Hepatocyte (in vitro differentiated cells): ENCODE results near the gene RHBDD3. TPM values are rescaled to one million over a fixed set of nuclear protein-coding genes. Genes with fewer than 3 reads are reported as not detected.
A peak's percentile ranks its signal among the peaks of the same experiment; 100 is the strongest.
"Not testable (repeated sequence)": the region's sequence is repeated elsewhere in the genome, so short reads cannot be mapped to it uniquely, and the experiment has no call there.

ENCODE experiments used
- DNase-seq: peaks from one replicate; pipeline ENCODE4 v3.0.0-alpha.2; 2016; ENCODE audit warnings: low spot score
- H2AFZ ChIP-seq: fragments of 200-600 bp; sonication (generic); 2 replicates; pipeline ENCODE4 v1.6.0; 2016; ENCODE audit warnings: antibody characterized with exemption, mild to moderate bottlenecking
- H3K27ac ChIP-seq: fragments of 200-600 bp; sonication (generic); 2 replicates; pipeline ENCODE4 v1.5.1; 2016; ENCODE audit warnings: mild to moderate bottlenecking
- H3K27me3 ChIP-seq: fragments of 200-600 bp; sonication (generic); 2 replicates; pipeline ENCODE4 v1.6.1; 2016
- H3K36me3 ChIP-seq: fragments of 200-600 bp; sonication (generic); replicated peaks from 2 replicates; pipeline ENCODE4 v1.5.1; 2016; ENCODE audit warnings: low read depth; ENCODE audit not compliant: insufficient read depth
- H3K4me1 ChIP-seq: fragments of 200-600 bp; sonication (generic); 2 replicates; pipeline ENCODE4 v1.5.1; 2016; ENCODE audit warnings: mild to moderate bottlenecking, moderate library complexity; ENCODE audit not compliant: insufficient read depth
- H3K4me2 ChIP-seq: fragments of 200-600 bp; sonication (generic); 2 replicates; pipeline ENCODE4 v1.6.0; 2016
- H3K4me3 ChIP-seq: fragments of 200-600 bp; sonication (generic); 2 replicates; pipeline ENCODE4 v1.5.1; 2016; ENCODE audit warnings: mild to moderate bottlenecking
- H3K79me2 ChIP-seq: fragments of 200-600 bp; sonication (generic); 2 replicates; pipeline ENCODE4 v1.6.0; 2017; ENCODE audit warnings: mild to moderate bottlenecking
- H3K9me2 ChIP-seq: fragments of 200-600 bp; sonication (generic); replicated peaks from 2 replicates; pipeline ENCODE4 v1.6.0; 2017; ENCODE audit warnings: mild to moderate bottlenecking; ENCODE audit not compliant: insufficient read depth
- H3K9me3 ChIP-seq: fragments of 200-600 bp; sonication (generic); 2 replicates; pipeline ENCODE4 v1.5.1; 2016; ENCODE audit warnings: low read depth, mild to moderate bottlenecking
- H4K20me1 ChIP-seq: fragments of 200-600 bp; sonication (generic); 2 replicates; pipeline ENCODE4 v1.6.0; 2016; ENCODE audit warnings: mild to moderate bottlenecking; ENCODE audit not compliant: insufficient read depth, poor library complexity, severe bottlenecking
- CTCF ChIP-seq: fragments of 200-600 bp; sonication (generic); IDR thresholded peaks from 2 replicates; pipeline ENCODE4 v1.5.1; 2016; ENCODE audit warnings: antibody characterized with exemption, mild to moderate bottlenecking; ENCODE audit not compliant: poor library complexity
- EZH2 ChIP-seq: fragments of 200-600 bp; sonication (generic); IDR thresholded peaks from 2 replicates; pipeline ENCODE4 v1.6.1; 2016; ENCODE audit warnings: antibody characterized with exemption, mild to moderate bottlenecking, borderline replicate concordance
- EZH2phosphoT487 ChIP-seq: fragments of 200-600 bp; sonication (generic); IDR thresholded peaks from one replicate; pipeline ENCODE4 v1.6.1; 2018; ENCODE audit warnings: antibody characterized with exemption, mild to moderate bottlenecking, low read depth, moderate library complexity; ENCODE audit not compliant: unreplicated experiment, severe bottlenecking
- WGBS: methylation state at CpG from one replicate; pipeline ENCODE4 v1.1.6; 2016; ENCODE audit warnings: low lambda C conversion rate; ENCODE audit errors: missing lambda C conversion rate; 5-methylcytosine and 5-hydroxymethylcytosine counted together
- polyA plus RNA-seq: library from polyadenylated mRNA; unstranded; fragments of >200 nt; fragmentation: Nextera tagmentation; extraction: Ambion mirVana; gene quantifications from 2 replicates; pipeline ENCODE4 v1.2.1, GENCODE V29; 2016
- total RNA-seq: library from RNA; depleted of rRNA; stranded (reverse); fragments of >200 nt; gene quantifications from 2 replicates; pipeline ENCODE4 v1.2.3, GENCODE V29; 2014

The RHBDD3 gene
- total and polyA plus RNA-seq, 2 experiments from 2014 or later = 27.2 to 46.7 TPM

- Histone ChIP-seq H3K9me3 (no peaks in the 10 kb centered on the region), H3K27me3 (no peaks in the 10 kb centered on the region), H3K4me3 (no peak overlapping the region), H3K4me2 (no peak overlapping the region), H3K79me2 (no peaks in the 10 kb centered on the region), H3K9me2 (no peaks in the 10 kb centered on the region), H3K27ac (no peak overlapping the region), H2AFZ (no peak overlapping the region), H3K4me1 (peaks cover 13% of the 10 kb centered on the region), H4K20me1 (no peaks in the 10 kb centered on the region), H3K36me3 (no peaks in the 10 kb centered on the region)
- WGBS = 80% methylated on average over 19 of the region's 19 CpGs
- TF ChIP-seq EZH2phosphoT487 (no peak), EZH2 (no peak), CTCF (no peak)
- peak; percentile 44 for DNase-seq
Observed at GRCh38 chr22:29224121-29224858, 43.5 kb downstream of the RHBDD3 start.

GRCh38 chr22:29219881-29220670 is 47.7 kb downstream of the RHBDD3 start:
- Histone ChIP-seq H3K9me2 (no peaks in the 10 kb centered on the region), H3K79me2 (no peaks in the 10 kb centered on the region), H3K36me3 (no peaks in the 10 kb centered on the region), H4K20me1 (no peaks in the 10 kb centered on the region), H3K27ac (no peak overlapping the region), H3K4me2 (peak overlapping the region; percentile 3), H2AFZ (no peak overlapping the region), H3K9me3 (no peaks in the 10 kb centered on the region), H3K27me3 (no peaks in the 10 kb centered on the region), H3K4me1 (peaks cover 10% of the 10 kb centered on the region), H3K4me3 (no peak overlapping the region)
- 50% methylated on average over 14 of the region's 14 CpGs for WGBS
- TF ChIP-seq EZH2phosphoT487 (no peak), CTCF (no peak), EZH2 (no peak)
- peak; percentile 5 for DNase-seq

- not testable (repeated sequence) for H3K4me1 ChIP-seq, DNase-seq, H3K4me2 ChIP-seq, H3K27ac ChIP-seq, H3K9me3 ChIP-seq, H3K36me3 ChIP-seq, H3K27me3 ChIP-seq, H3K79me2 ChIP-seq, H4K20me1 ChIP-seq, H3K9me2 ChIP-seq, H3K4me3 ChIP-seq, H2AFZ ChIP-seq
- 89% methylated on average over 2 of the region's 2 CpGs for WGBS
Observed at GRCh38 chr22:29219409-29219782, 48.4 kb downstream of the RHBDD3 start.

- Histone ChIP-seq H3K27ac (no peak overlapping the region), H3K4me3 (no peak overlapping the region), H3K9me2 (no peaks in the 10 kb centered on the region), H3K27me3 (no peaks in the 10 kb centered on the region), H4K20me1 (no peaks in the 10 kb centered on the region), H2AFZ (no peak overlapping the region), H3K9me3 (no peaks in the 10 kb centered on the region), H3K79me2 (no peaks in the 10 kb centered on the region), H3K4me2 (no peak overlapping the region), H3K4me1 (peaks cover 10% of the 10 kb centered on the region), H3K36me3 (no peaks in the 10 kb centered on the region)
- WGBS = 89% methylated on average over 10 of the region's 11 CpGs
- DNase-seq = no peak
- TF ChIP-seq EZH2 = no peak
- TF ChIP-seq CTCF = no peak
- TF ChIP-seq EZH2phosphoT487 = no peak
Observed at GRCh38 chr22:29218758-29219408, 48.9 kb downstream of the RHBDD3 start.
